DMS53 treated with DMSO at 0.1 percent for 48 hours (cell line): ENCODE data around the gene TRIM33.
A peak's percentile ranks its signal among the peaks of the same experiment; 100 is the strongest.

Experiments
- DNase-seq: peaks from one replicate; lab custom pipeline; 2025; ENCODE audit not compliant: unreplicated experiment; lab: John Stamatoyannopoulos, UW

TRIM33 gene

GRCh38 chr1:114352797-114353196, 158.2 kb downstream of the TRIM33 start:
- no peak for DNase-seq

GRCh38 chr1:114350731-114351445, 160.1 kb downstream of the TRIM33 start:
- no peak for DNase-seq

GRCh38 chr1:114349891-114350605, 161.0 kb downstream of the TRIM33 start:
- DNase-seq, result no peak

- DNase-seq, result no peak
These were observed 163.4 kb downstream of the TRIM33 start for GRCh38 chr1:114347431-114348209.

GRCh38 chr1:114346480-114347029, 164.4 kb downstream of the TRIM33 start:
- DNase-seq, result peak; percentile 87

GRCh38 chr1:114345930-114346479, 165.0 kb downstream of the TRIM33 start:
- no peak for DNase-seq

- no peak for DNase-seq
These were observed 166.3 kb downstream of the TRIM33 start for GRCh38 chr1:114344656-114345055.
